SU-DHL-6 (cell line): Measurements from ENCODE around the gene MINPP1.

ENCODE experiments used
- EZH2phosphoT487 ChIP-seq: fragments of 200-600 bp; sonication (generic), shearing (Covaris generic); conservative IDR thresholded peaks from 2 replicates; pipeline ENCODE4 v1.6.1; 2018; ENCODE audit warnings: mild to moderate bottlenecking, antibody characterized with exemption, low read length, moderate library complexity, mixed read lengths
- TF ChIP-seq, protein P1 (sequence below): fragments of 200-600 bp; sonication (generic); IDR thresholded peaks from one replicate; pipeline ENCODE4 v1.5.1; 2017; ENCODE audit warnings: antibody characterized with exemption, mild to moderate bottlenecking, low read length, moderate library complexity; ENCODE audit not compliant: insufficient read depth, poor library complexity, severe bottlenecking

DNA sequence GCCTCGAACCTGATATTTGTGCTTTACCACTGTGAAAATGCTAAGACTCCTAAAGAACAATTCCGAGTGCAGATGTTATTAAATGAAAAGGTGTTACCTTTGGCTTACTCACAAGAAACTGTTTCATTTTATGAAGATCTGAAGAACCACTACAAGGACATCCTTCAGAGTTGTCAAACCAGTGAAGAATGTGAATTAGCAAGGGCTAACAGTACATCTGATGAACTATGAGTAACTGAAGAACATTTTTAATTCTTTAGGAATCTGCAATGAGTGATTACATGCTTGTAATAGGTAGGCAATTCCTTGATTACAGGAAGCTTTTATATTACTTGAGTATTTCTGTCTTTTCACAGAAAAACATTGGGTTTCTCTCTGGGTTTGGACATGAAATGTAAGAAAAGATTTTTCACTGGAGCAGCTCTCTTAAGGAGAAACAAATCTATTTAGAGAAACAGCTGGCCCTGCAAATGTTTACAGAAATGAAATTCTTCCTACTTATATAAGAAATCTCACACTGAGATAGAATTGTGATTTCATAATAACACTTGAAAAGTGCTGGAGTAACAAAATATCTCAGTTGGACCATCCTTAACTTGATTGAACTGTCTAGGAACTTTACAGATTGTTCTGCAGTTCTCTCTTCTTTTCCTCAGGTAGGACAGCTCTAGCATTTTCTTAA lies 47.7 kb downstream of the MINPP1 start:
- TF ChIP-seq, protein P1, sequence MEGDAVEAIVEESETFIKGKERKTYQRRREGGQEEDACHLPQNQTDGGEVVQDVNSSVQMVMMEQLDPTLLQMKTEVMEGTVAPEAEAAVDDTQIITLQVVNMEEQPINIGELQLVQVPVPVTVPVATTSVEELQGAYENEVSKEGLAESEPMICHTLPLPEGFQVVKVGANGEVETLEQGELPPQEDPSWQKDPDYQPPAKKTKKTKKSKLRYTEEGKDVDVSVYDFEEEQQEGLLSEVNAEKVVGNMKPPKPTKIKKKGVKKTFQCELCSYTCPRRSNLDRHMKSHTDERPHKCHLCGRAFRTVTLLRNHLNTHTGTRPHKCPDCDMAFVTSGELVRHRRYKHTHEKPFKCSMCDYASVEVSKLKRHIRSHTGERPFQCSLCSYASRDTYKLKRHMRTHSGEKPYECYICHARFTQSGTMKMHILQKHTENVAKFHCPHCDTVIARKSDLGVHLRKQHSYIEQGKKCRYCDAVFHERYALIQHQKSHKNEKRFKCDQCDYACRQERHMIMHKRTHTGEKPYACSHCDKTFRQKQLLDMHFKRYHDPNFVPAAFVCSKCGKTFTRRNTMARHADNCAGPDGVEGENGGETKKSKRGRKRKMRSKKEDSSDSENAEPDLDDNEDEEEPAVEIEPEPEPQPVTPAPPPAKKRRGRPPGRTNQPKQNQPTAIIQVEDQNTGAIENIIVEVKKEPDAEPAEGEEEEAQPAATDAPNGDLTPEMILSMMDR = no peak
- no peak for TF ChIP-seq EZH2phosphoT487
